Stimulated activated effector memory CD8-positive, alpha-beta T cell treated with anti-CD3 and anti-CD28 coated beads, Interleukin-12 subunit alpha, Interleukin-12 subunit beta, amount 100 ng/mL, for 72 hours (primary cell): ENCODE measurements around the gene SLC12A7.

ENCODE experiments used
- ATAC-seq: fragments of 150-1000 bp; cut with Tn5 transposase; 2 replicates; pipeline ENCODE4 v1.10.0; 2021
- DNase-seq, 2 donors: peaks; one replicate each; pipeline ENCODE4 v3.0.0; 2021 to 2022; ENCODE audit warnings: low spot score in 2 of 2
- H3K27ac Mint-ChIP-seq: one replicate; pipeline ENCODE4 v1.8.0; 2022; ENCODE audit warnings: mild to moderate bottlenecking, mixed read lengths
- H3K36me3 Mint-ChIP-seq: one replicate; pipeline ENCODE4 v1.8.0; 2022; ENCODE audit warnings: mild to moderate bottlenecking, mixed read lengths
- H3K4me1 Mint-ChIP-seq: one replicate; pipeline ENCODE4 v1.8.0; 2022; ENCODE audit warnings: mixed read lengths
- H3K4me3 Mint-ChIP-seq: one replicate; pipeline ENCODE4 v1.8.0; 2022; ENCODE audit warnings: mild to moderate bottlenecking, mixed read lengths
- H3K9me3 Mint-ChIP-seq: one replicate; pipeline ENCODE4 v1.8.0; 2022; ENCODE audit warnings: mixed read lengths

The SLC12A7 gene

GRCh38 chr5:1110307-1111240 is 1.3 kb downstream of the SLC12A7 start:
- peak; percentile 17 for ATAC-seq
- Mint-ChIP-seq H3K27ac (peak overlapping the region; percentile 70), H3K4me3 (peak overlapping the region; percentile 79), H3K36me3 (no peaks in the 10 kb centered on the region), H3K4me1 (peaks cover 32% of the 10 kb centered on the region), H3K9me3 (no peaks in the 10 kb centered on the region)
- no peak for DNase-seq

GRCh38 chr5:1109542-1110306 is 2.1 kb downstream of the SLC12A7 start:
- no peaks in the 10 kb centered on the region for H3K36me3 Mint-ChIP-seq
- ATAC-seq (no peak), DNase-seq (no peak)
- no peaks in the 10 kb centered on the region for H3K9me3 Mint-ChIP-seq
- H3K4me1 Mint-ChIP-seq: peaks cover 41% of the 10 kb centered on the region
- peak overlapping the region; percentile 79 for H3K4me3 Mint-ChIP-seq
- peak overlapping the region; percentile 68 for H3K27ac Mint-ChIP-seq

GRCh38 chr5:1108865-1109174 is 3.0 kb downstream of the SLC12A7 start:
- H3K9me3 Mint-ChIP-seq: no peaks in the 10 kb centered on the region
- no peak overlapping the region for H3K4me3 Mint-ChIP-seq
- no peak for DNase-seq
- H3K4me1 Mint-ChIP-seq: peaks cover 50% of the 10 kb centered on the region
- ATAC-seq: no peak
- H3K36me3 Mint-ChIP-seq: no peaks in the 10 kb centered on the region
- H3K27ac Mint-ChIP-seq: no peak overlapping the region

GRCh38 chr5:1108023-1108864 is 3.6 kb downstream of the SLC12A7 start:
- DNase-seq: no peak
- Mint-ChIP-seq H3K36me3 (no peaks in the 10 kb centered on the region), H3K4me3 (no peak overlapping the region), H3K4me1 (peaks cover 56% of the 10 kb centered on the region), H3K9me3 (no peaks in the 10 kb centered on the region), H3K27ac (peak overlapping the region; percentile 40)
- ATAC-seq: no peak

- H3K9me3 Mint-ChIP-seq: no peaks in the 10 kb centered on the region
- ATAC-seq (no peak), DNase-seq (no peak)
- H3K4me3 Mint-ChIP-seq: peak overlapping the region; percentile 66
- peaks cover 60% of the 10 kb centered on the region for H3K4me1 Mint-ChIP-seq
- H3K27ac Mint-ChIP-seq: peak overlapping the region; percentile 40
- no peaks in the 10 kb centered on the region for H3K36me3 Mint-ChIP-seq
These were observed 4.5 kb downstream of the SLC12A7 start for GRCh38 chr5:1107167-1108022.

GRCh38 chr5:1106385-1107166 is 5.3 kb downstream of the SLC12A7 start:
- no peaks in the 10 kb centered on the region for H3K9me3 Mint-ChIP-seq
- no peaks in the 10 kb centered on the region for H3K36me3 Mint-ChIP-seq
- H3K27ac Mint-ChIP-seq: peak overlapping the region; percentile 84
- H3K4me1 Mint-ChIP-seq: peaks cover 66% of the 10 kb centered on the region
- peak overlapping the region; percentile 66 for H3K4me3 Mint-ChIP-seq
- DNase-seq (no peak), ATAC-seq (no peak)

- Mint-ChIP-seq H3K4me1 (peaks cover 66% of the 10 kb centered on the region), H3K36me3 (no peaks in the 10 kb centered on the region), H3K4me3 (peak overlapping the region; percentile 66), H3K27ac (peak overlapping the region; percentile 84), H3K9me3 (no peaks in the 10 kb centered on the region)
- ATAC-seq: peak; percentile 70
- DNase-seq: peak in 1 of 2 donors; percentile 16
These were observed 6.3 kb downstream of the SLC12A7 start for GRCh38 chr5:1105350-1106265.

GRCh38 chr5:1104327-1105006 is 7.4 kb downstream of the SLC12A7 start:
- peaks cover 60% of the 10 kb centered on the region for H3K4me1 Mint-ChIP-seq
- peak overlapping the region; percentile 51 for H3K27ac Mint-ChIP-seq
- ATAC-seq (peak; percentile 57), DNase-seq (no peak)
- H3K4me3 Mint-ChIP-seq: peak overlapping the region; percentile 66
- H3K36me3 Mint-ChIP-seq: no peaks in the 10 kb centered on the region
- no peaks in the 10 kb centered on the region for H3K9me3 Mint-ChIP-seq

GRCh38 chr5:1103505-1104326 is 8.1 kb downstream of the SLC12A7 start:
- no peaks in the 10 kb centered on the region for H3K9me3 Mint-ChIP-seq
- H3K27ac Mint-ChIP-seq: peak overlapping the region; percentile 51
- H3K4me3 Mint-ChIP-seq: peak overlapping the region; percentile 66
- peaks cover 60% of the 10 kb centered on the region for H3K4me1 Mint-ChIP-seq
- H3K36me3 Mint-ChIP-seq: no peaks in the 10 kb centered on the region
- ATAC-seq: no peak
- DNase-seq: no peak

- Mint-ChIP-seq H3K4me3 (peak overlapping the region; percentile 66), H3K4me1 (peaks cover 54% of the 10 kb centered on the region), H3K27ac (no peak overlapping the region)
These were observed 8.8 kb downstream of the SLC12A7 start for GRCh38 chr5:1103093-1103492.

GRCh38 chr5:1101961-1102713 is 9.7 kb downstream of the SLC12A7 start:
- Mint-ChIP-seq H3K9me3 (no peaks in the 10 kb centered on the region), H3K4me1 (peaks cover 45% of the 10 kb centered on the region), H3K27ac (peak overlapping the region; percentile 52), H3K36me3 (no peaks in the 10 kb centered on the region), H3K4me3 (peak overlapping the region; percentile 31)
- DNase-seq (no peak), ATAC-seq (no peak)

More at GRCh38 chr5:1103093-1103492, 8.8 kb downstream of the SLC12A7 start:
- DNase-seq (no peak), ATAC-seq (no peak)
- H3K36me3 Mint-ChIP-seq: no peaks in the 10 kb centered on the region
- H3K9me3 Mint-ChIP-seq: no peaks in the 10 kb centered on the region
